Spleen (tissue), 11 donors: Measurements from ENCODE around the gene AQP5. TPM values are rescaled to one million over a fixed set of nuclear protein-coding genes. Genes with fewer than 3 reads are reported as not detected.
A peak's percentile ranks its signal among the peaks of the same experiment; 100 is the strongest.

Experiments used
- DNase-seq: peaks from one replicate; pipeline ENCODE4 v3.0.0-alpha.2; 2020
- H3K27ac ChIP-seq, 8 donors: fragments of 200-600 bp; sonication (generic) in 7 of 8; 1 replicate in 4 of 8; 2 replicates in 4 of 8; pipeline versions ENCODE4 v1.5.0 to v1.8.0; 2016 to 2021; ENCODE audit warnings: inconsistent platforms in 4 of 8, mild to moderate bottlenecking in 4 of 8, moderate library complexity in 1 of 8
- H3K27me3 ChIP-seq, 7 donors: fragments of 200-600 bp; sonication (generic) in 6 of 7; replicated peaks in 1 of 7; 1 replicate in 4 of 7; 2 replicates in 3 of 7; pipeline versions ENCODE4 v1.5.0 to v1.8.0; 2016 to 2021; ENCODE audit warnings: inconsistent platforms in 3 of 7, mild to moderate bottlenecking in 1 of 7
- H3K36me3 ChIP-seq, 6 donors: fragments of 200-600 bp; sonication (generic) in 5 of 6; 1 replicate in 4 of 6; 2 replicates in 2 of 6; pipeline versions ENCODE4 v1.5.0 to v1.8.0; 2016 to 2021; ENCODE audit warnings: inconsistent platforms in 2 of 6
- H3K4me1 ChIP-seq, 6 donors: fragments of 200-600 bp; sonication (generic) in 5 of 6; 1 replicate in 3 of 6; 2 replicates in 3 of 6; pipeline versions ENCODE4 v1.5.0 to v1.8.0; 2016 to 2021; ENCODE audit warnings: inconsistent platforms in 3 of 6
- H3K4me3 ChIP-seq, 8 donors: fragments of 200-600 bp; sonication (generic) in 7 of 8; 1 replicate in 4 of 8; 2 replicates in 4 of 8; pipeline versions ENCODE4 v1.5.0 to v1.8.0; 2016 to 2021; ENCODE audit warnings: inconsistent platforms in 4 of 8, mild to moderate bottlenecking in 4 of 8, moderate library complexity in 2 of 8
- H3K9me3 ChIP-seq, 8 donors: fragments of 200-600 bp; sonication (generic) in 7 of 8; 1 replicate in 4 of 8; 2 replicates in 4 of 8; pipeline versions ENCODE4 v1.5.0 to v1.8.0; 2016 to 2021; ENCODE audit warnings: inconsistent platforms in 4 of 8
- POLR2A ChIP-seq, 3 donors: fragments of 450-650 bp; IDR thresholded peaks; one replicate each; pipeline ENCODE4 v1.5.1; 2017; ENCODE audit warnings: antibody characterized with exemption in 3 of 3, mild to moderate bottlenecking in 1 of 3
- POLR2AphosphoS5 ChIP-seq, 3 donors: sonication (generic); formaldehyde crosslinking; IDR thresholded peaks; one replicate each; pipeline ENCODE4 v1.5.1; 2017; ENCODE audit warnings: antibody characterized with exemption in 3 of 3
- WGBS, 5 donors: extraction: QIAGEN DNeasy Blood & Tissue Kit in 3 of 5; methylation state at CpG; one replicate each; pipeline versions ENCODE4 v1.1.5 to v1.1.7; 2013 to 2018; 5-methylcytosine and 5-hydroxymethylcytosine counted together
- intact Hi-C: fragments of 100-400 bp; cut with DNase I; formaldehyde crosslinking; loops from one replicate; pipeline ENCODE4 v1.15.0; 2023; ENCODE audit warnings: low total_unique reads
- polyA plus RNA-seq, 3 donors: library from polyadenylated mRNA; stranded (reverse); fragments of 200-250 nt; gene quantifications; one replicate each; pipeline ENCODE4 v1.2.1, GENCODE V29; 2013
- total RNA-seq, 7 donors: library from RNA; depleted of rRNA in 3 of 7; stranded (reverse); fragments of >200 nt in 3 of 7; fragmentation: NEBNext Ultra II Directional in 4 of 7; extraction: Animal tissue kit (Norgen Biotek cat#: 25700) in 4 of 7; gene quantifications; one replicate each; pipeline versions ENCODE4 v1.1.0 to v1.2.1, GENCODE V29; 2016 to 2021
- TF ChIP-seq, protein P1 (sequence below), 11 experiments: fragments of 200-600 bp in 7 of 11; fragments of 450-650 bp in 4 of 11; sonication (generic) in 4 of 11; IDR thresholded peaks in 8 of 11; conservative IDR thresholded peaks in 3 of 11; 1 replicate in 7 of 11; 2 replicates in 4 of 11; pipeline versions ENCODE4 v1.4.0 to v1.8.0; 2016 to 2021; ENCODE audit warnings: antibody characterized with exemption in 11 of 11, inconsistent platforms in 4 of 11, mild to moderate bottlenecking in 1 of 11
- donor health status: healthy with polysubstance abuse.
- donor health status: DM: no; HTN: no; CAD: no; lungs with moderate emphysema.
- donor health status: DM: no; HTN: no; CAD: no.
- donor health status: Bipolar disorder and iron deficiency.
- donor health status: healthy.
- donor health status: DM: no; HTN: no; CAD: no.
- donor health status: DM: yes; HTN: yes; CAD: no.

AQP5 gene
- total and polyA plus RNA-seq, 10 donors = 0.05 to 0.46 (median 0.30) TPM; not detected in 5

DNA sequence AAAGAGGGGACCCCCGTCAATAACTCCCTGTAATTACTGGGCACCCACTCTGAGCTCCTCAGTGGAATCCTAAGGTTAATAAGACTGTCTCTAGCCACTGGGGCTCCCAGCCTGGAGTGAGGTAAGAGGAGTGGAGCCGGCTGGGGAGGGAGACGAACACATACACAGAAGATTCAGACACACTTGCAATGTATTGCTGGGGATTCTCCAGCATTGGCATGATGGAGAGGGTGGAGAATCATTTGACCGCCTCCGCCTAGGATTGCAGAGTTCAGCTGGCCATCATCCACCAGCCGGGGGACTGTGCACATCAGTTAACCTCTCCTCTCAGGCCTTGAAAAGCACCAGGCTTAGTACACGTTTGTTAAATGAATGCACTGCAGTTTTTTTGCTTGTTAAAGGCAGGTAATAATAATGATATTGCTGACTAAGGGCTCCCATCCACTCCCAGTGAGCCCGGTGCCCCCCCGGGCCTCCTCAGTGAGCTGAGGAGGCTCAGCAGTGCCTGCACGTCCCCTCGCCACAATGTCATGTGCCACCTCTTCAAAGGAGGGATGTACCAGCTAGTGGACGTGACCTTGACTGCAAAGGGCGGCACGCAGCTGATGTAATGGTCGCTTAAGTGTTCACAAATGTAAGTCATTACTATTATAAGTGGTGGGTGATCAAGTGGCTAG lies 37.7 kb upstream of the AQP5 start:
- peak; percentile 57 for DNase-seq
- H3K9me3 ChIP-seq = no peaks in the 10 kb centered on the region
- peaks cover 0 to 19% (median 3%) of the 10 kb centered on the region in 6 donors for H3K4me1 ChIP-seq
- TF ChIP-seq, protein P1, sequence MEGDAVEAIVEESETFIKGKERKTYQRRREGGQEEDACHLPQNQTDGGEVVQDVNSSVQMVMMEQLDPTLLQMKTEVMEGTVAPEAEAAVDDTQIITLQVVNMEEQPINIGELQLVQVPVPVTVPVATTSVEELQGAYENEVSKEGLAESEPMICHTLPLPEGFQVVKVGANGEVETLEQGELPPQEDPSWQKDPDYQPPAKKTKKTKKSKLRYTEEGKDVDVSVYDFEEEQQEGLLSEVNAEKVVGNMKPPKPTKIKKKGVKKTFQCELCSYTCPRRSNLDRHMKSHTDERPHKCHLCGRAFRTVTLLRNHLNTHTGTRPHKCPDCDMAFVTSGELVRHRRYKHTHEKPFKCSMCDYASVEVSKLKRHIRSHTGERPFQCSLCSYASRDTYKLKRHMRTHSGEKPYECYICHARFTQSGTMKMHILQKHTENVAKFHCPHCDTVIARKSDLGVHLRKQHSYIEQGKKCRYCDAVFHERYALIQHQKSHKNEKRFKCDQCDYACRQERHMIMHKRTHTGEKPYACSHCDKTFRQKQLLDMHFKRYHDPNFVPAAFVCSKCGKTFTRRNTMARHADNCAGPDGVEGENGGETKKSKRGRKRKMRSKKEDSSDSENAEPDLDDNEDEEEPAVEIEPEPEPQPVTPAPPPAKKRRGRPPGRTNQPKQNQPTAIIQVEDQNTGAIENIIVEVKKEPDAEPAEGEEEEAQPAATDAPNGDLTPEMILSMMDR (IDR thresholded peaks at IDR 0.05 in 8 of 11, conservative IDR thresholded peaks at IDR 0.05 in 3 of 11) = no peak
- TF ChIP-seq POLR2AphosphoS5 (IDR thresholded peaks at IDR 0.05) = no peak
- peaks cover 0 to 5% (median 0%) of the 10 kb centered on the region in 7 donors for H3K27me3 ChIP-seq
- peak overlapping the region in 2 of 8 donors; percentile 31 to 33 for H3K27ac ChIP-seq
- H3K4me3 ChIP-seq = no peak overlapping the region
- 76 to 88% (median 79%) methylated on average over 15 of the region's 15 CpGs for WGBS, 5 donors
- intact Hi-C loops = no loop called here
- H3K36me3 ChIP-seq = no peaks in the 10 kb centered on the region

DNA sequence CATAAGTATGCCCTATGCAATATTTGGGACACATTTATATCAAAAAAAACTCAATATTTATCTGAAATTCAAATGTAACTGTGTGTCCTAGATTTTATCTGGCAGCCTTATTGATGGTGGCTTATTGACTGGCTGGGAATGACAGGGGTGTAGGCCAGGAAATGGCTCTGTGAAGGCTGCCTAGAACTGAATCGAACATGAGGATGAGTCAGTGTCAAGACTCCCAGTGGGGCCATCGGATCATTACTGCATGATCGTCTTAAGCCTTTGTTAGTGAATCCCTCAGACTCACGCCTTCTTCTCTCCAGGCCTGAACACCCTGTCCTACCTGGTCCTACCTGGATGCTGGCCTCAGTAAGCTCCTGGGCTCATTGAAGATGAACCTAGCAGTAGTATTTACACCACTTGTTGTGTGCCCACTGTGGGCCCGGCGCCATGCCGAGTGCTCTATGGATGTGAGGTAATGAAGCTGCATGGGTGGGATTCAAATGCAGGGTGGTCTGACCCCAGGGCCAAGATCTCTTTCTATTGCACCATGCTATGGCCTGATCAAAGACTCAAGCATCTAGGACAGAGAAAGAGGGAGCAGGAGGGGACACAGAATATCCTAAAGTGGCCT lies 36.9 kb upstream of the AQP5 start:
- intact Hi-C loops = no loop called here
- peaks cover 0 to 19% (median 3%) of the 10 kb centered on the region in 6 donors for H3K4me1 ChIP-seq
- H3K27ac ChIP-seq = no peak overlapping the region
- peak; percentile 54 for DNase-seq
- no peaks in the 10 kb centered on the region for H3K9me3 ChIP-seq
- no peak for TF ChIP-seq POLR2AphosphoS5 (IDR thresholded peaks at IDR 0.05)
- TF ChIP-seq, protein P1 (IDR thresholded peaks at IDR 0.05 in 8 of 11, conservative IDR thresholded peaks at IDR 0.05 in 3 of 11) = no peak
- no peak for TF ChIP-seq POLR2A (IDR thresholded peaks at IDR 0.05)
- H3K36me3 ChIP-seq = no peaks in the 10 kb centered on the region
- H3K27me3 ChIP-seq = peaks cover 0 to 9% (median 0%) of the 10 kb centered on the region in 7 donors
- H3K4me3 ChIP-seq = no peak overlapping the region
- WGBS, 5 donors = 87 to 94% (median 90%) methylated on average over 7 of the region's 7 CpGs

DNA sequence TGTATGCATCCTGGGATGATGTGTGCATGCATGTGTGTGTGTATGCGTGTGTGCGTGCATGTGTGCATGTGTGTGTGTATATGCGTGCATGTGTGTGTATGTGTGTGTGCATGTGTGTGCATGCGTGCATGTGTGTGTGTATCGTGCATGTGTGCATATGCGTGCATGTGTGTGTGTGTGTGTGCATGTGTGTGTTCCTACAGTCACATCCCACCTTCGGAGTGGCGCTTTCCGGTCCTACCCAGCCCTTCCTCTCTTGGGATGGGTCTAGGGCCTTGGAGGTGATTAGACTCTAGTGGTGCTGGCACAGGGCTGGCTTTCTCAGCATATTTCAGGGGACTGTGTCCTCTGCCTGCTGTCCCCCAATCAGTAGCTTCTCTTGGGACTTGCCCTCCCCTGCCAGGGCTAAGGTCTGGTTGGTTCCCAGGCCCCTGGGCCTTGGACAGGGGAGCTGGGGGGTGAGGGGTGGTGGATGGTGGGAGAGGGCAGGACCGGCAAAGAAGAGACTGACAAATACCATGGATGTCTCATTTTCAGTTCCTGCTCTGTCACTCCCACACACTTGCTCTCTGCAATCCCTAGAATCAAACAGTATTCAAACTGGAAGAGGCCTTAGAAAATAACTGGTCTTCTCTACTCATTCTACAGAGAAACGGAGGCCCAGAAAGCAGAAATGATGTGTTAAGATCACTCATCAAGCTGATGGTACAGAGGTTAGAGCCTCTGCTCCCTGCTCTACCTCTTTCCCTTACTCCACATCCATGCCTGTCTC lies 36.1 kb upstream of the AQP5 start:
- H3K4me1 ChIP-seq = peaks cover 0 to 13% (median under 1%) of the 10 kb centered on the region in 6 donors
- H3K27ac ChIP-seq = peak overlapping the region in 1 of 8 donors; percentile 19
- WGBS, 5 donors = 72 to 83% (median 77%) methylated on average over 11 of the region's 11 CpGs
- no peaks in the 10 kb centered on the region for H3K36me3 ChIP-seq
- no peaks in the 10 kb centered on the region for H3K9me3 ChIP-seq
- no peak overlapping the region for H3K4me3 ChIP-seq
- H3K27me3 ChIP-seq = peaks cover 0 to 11% (median 0%) of the 10 kb centered on the region in 7 donors
- no peak for TF ChIP-seq POLR2A (IDR thresholded peaks at IDR 0.05)
- no peak for TF ChIP-seq POLR2AphosphoS5 (IDR thresholded peaks at IDR 0.05)
- TF ChIP-seq, protein P1 (IDR thresholded peaks at IDR 0.05 in 8 of 11, conservative IDR thresholded peaks at IDR 0.05 in 3 of 11) = no peak
- DNase-seq = peak; percentile 55
- intact Hi-C loops = no loop called here
